AG09319 (cell line): ENCODE data around the gene CNGA4.
"Not testable (repeated sequence)": the region's sequence is repeated elsewhere in the genome, so short reads cannot be mapped to it uniquely, and the experiment has no call there.

Experiments used
- DNase-seq: peaks from one replicate; pipeline ENCODE4 v3.0.0-alpha.2; 2010; ENCODE audit warnings: low read depth; ENCODE audit errors: extremely low read depth
- TF ChIP-seq, protein P1 (sequence below): IDR thresholded peaks from 2 replicates; pipeline ENCODE4 v1.5.1; 2011; ENCODE audit warnings: low read depth, mild to moderate bottlenecking, inconsistent platforms, low read length, moderate library complexity

The CNGA4 gene

GRCh38 chr11:6260207-6260726 is 21.4 kb downstream of the CNGA4 start:
- TF ChIP-seq, protein P1, sequence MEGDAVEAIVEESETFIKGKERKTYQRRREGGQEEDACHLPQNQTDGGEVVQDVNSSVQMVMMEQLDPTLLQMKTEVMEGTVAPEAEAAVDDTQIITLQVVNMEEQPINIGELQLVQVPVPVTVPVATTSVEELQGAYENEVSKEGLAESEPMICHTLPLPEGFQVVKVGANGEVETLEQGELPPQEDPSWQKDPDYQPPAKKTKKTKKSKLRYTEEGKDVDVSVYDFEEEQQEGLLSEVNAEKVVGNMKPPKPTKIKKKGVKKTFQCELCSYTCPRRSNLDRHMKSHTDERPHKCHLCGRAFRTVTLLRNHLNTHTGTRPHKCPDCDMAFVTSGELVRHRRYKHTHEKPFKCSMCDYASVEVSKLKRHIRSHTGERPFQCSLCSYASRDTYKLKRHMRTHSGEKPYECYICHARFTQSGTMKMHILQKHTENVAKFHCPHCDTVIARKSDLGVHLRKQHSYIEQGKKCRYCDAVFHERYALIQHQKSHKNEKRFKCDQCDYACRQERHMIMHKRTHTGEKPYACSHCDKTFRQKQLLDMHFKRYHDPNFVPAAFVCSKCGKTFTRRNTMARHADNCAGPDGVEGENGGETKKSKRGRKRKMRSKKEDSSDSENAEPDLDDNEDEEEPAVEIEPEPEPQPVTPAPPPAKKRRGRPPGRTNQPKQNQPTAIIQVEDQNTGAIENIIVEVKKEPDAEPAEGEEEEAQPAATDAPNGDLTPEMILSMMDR: no peak
- no peak for DNase-seq

DNA sequence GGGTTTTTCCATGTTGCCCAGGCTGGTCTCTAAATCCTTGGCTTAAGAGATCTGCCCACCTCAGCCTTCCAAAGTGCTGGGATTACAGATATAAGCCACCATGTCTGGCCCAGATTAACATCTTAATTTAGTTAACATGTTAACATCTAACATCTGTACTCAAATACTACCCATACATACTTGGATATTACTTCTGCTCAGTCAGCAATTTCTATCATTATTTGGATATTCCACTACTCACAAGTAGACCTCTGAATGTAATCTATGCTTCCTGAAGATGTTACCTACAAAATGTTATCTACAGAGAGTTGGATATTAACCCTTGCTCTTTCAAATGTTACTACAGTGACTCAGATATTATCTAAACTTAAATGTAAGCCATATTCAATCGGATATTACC is 24.8 kb downstream of the CNGA4 start:
- TF ChIP-seq, protein P1: no peak
- no peak for DNase-seq

- TF ChIP-seq, protein P1: no peak
- DNase-seq: no peak
These were observed 29.9 kb downstream of the CNGA4 start for GRCh38 chr11:6268820-6269219.

GRCh38 chr11:6269994-6270393 is 31.1 kb downstream of the CNGA4 start:
- TF ChIP-seq, protein P1: no peak
- no peak for DNase-seq

- DNase-seq: no peak
- TF ChIP-seq, protein P1: no peak
These were observed 31.8 kb downstream of the CNGA4 start for GRCh38 chr11:6270584-6271246.

GRCh38 chr11:6271598-6271997 is 32.7 kb downstream of the CNGA4 start:
- TF ChIP-seq, protein P1: no peak

DNA sequence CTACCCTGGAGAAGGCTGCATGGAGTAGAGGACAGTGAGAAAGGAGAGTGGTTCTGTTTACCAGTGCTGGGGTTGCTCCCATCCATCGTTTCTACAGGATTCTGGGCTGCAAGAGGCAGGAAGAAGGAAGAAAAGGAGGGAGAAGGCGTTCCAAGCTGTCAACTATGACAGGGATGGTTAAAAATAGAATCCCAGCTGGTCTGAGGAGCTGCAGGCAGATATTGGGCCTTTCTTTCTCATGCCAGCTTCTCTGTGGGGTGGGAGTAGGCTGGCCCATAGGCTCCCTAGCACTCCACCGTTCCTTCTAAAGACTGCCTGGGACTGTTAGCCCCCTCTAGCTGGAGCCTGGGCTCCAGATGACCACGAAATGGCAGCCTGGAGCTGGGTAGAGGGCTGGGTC is 34.3 kb downstream of the CNGA4 start:
- no peak for DNase-seq
- TF ChIP-seq, protein P1: no peak

More at GRCh38 chr11:6271598-6271997, 32.7 kb downstream of the CNGA4 start:
- no peak for DNase-seq

DNA sequence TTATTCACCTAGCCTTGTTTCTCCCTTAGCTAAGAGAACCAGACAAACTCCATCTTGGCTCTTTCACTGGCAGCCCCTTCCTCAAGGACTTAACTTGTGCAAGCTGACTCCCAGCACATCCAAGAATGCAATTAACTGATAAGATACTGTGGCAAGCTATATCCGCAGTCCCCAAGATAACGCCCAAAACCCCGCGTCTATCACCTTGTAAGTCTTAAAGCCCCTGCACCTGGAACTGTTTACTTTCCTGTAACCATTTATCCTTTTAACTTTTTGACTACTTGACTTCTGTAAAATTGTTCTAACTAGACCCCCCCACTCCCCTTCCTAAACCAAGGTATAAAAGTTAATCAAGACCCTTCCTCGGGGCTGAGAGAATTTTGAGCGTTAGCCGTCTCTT is 41.9 kb downstream of the CNGA4 start:
- not testable (repeated sequence) for DNase-seq
